ENCODE measurements around the gene ZNF445.

DNA sequence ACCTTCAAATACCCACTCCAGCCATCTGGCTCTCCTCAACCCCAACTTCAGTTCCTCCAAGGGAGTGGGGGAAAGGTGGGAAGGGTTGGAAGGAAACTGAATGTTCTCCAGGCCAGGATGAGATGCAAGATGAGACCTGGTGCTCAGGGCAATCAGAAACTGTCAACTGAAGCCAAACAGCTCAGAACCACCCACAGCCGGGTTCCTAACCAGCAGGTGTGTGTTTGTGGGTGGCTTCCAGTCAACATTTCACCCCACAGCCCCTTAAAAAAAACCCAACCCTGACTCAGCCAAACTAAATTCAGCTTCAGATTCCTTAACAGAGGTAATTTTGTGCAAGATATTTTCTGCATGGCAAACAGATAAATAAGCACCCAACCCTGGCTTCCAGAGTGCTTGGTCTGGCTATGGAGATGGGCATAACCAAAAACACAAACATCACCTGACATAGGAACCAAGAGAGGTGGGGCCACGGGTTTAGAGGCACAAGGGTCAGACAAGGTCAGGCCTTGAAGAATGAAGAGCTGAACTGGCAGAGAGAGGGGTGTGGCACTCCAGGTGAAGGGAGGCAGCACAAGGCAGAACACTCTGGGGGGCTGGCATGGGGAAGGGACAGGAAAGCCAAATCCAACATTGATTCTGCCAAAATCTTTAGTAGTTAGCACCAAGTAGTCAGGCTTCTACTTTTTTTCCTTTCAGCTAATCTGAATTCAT is 34.7 kb downstream of the ZNF445 start:
- TF ChIP-seq, protein P1, sequence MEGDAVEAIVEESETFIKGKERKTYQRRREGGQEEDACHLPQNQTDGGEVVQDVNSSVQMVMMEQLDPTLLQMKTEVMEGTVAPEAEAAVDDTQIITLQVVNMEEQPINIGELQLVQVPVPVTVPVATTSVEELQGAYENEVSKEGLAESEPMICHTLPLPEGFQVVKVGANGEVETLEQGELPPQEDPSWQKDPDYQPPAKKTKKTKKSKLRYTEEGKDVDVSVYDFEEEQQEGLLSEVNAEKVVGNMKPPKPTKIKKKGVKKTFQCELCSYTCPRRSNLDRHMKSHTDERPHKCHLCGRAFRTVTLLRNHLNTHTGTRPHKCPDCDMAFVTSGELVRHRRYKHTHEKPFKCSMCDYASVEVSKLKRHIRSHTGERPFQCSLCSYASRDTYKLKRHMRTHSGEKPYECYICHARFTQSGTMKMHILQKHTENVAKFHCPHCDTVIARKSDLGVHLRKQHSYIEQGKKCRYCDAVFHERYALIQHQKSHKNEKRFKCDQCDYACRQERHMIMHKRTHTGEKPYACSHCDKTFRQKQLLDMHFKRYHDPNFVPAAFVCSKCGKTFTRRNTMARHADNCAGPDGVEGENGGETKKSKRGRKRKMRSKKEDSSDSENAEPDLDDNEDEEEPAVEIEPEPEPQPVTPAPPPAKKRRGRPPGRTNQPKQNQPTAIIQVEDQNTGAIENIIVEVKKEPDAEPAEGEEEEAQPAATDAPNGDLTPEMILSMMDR (IDR thresholded peaks at IDR 0.05; ENCODE audit: extremely low read depth in 1 of 2, insufficient read depth in 1 of 2, low read depth in 1 of 2, low read length in 2 of 2), result no peak
- TF ChIP-seq POLR2AphosphoS5 (IDR thresholded peaks at IDR 0.05; ENCODE audit: insufficient read depth, low read depth, low read length) (no peak), JUN (IDR thresholded peaks at IDR 0.05; ENCODE audit: borderline replicate concordance, insufficient read depth, insufficient read length, low read depth) (no peak), POLR2A (IDR thresholded peaks at IDR 0.05; ENCODE audit: low read depth, low read length) (no peak), EZH2 (IDR thresholded peaks at IDR 0.05; ENCODE audit: borderline replicate concordance, low read depth, low read length, severe bottlenecking) (no peak), GATA2 (IDR thresholded peaks at IDR 0.05; ENCODE audit: insufficient read depth, insufficient read length, low read depth, low read length) (no peak), MYC (IDR thresholded peaks at IDR 0.05; ENCODE audit: low read depth, low read length) (no peak)
- TF ChIP-seq, protein P2, sequence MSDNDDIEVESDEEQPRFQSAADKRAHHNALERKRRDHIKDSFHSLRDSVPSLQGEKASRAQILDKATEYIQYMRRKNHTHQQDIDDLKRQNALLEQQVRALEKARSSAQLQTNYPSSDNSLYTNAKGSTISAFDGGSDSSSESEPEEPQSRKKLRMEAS (IDR thresholded peaks at IDR 0.05; ENCODE audit: insufficient read depth, insufficient read length), result no peak

All from endothelial cell of umbilical vein (primary cell).